Measurements from ENCODE around the gene WFIKKN1. TPM values are rescaled to one million over a fixed set of nuclear protein-coding genes. Genes with fewer than 3 reads are reported as not detected.

WFIKKN1 gene
- total RNA-seq, 4 donors from 2014 or later, result 2.3 to 13.1 (median 4.2) TPM

DNA sequence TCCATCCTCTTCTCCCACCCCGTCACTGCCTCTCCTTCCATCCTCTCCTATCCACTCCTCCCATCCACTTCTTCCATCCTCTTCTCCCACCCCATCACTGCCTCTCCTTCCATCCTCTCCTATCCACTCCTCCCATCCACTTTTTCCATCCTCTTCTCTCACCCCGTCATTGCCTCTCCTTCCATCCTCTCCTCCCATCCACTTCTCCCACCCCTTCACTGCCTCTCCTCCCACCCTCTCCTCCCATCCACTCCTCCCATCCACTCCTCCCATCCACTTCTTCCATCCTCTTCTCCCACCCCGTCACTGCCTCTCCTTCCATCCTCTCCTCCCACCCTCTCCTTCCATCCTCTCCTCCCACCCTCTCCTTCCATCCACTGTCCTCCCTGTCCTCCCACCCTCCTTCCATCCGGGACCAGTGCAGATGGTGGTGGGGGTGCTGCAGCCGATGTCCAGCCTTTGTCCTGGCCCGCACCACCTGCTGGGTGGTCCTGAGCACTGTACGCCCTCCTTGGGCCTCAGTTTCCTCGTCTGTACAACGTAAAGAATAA is 1.1 kb downstream of the WFIKKN1 start:
- no peaks in the 10 kb centered on the region for H3K36me3 ChIP-seq
- H3K27me3 ChIP-seq, result no peaks in the 10 kb centered on the region
- WGBS, 2 donors (ENCODE audit: low coverage in 1 of 2), result 27 to 58% methylated on average over 2 to 8 of the region's 9 CpGs
- H3K4me3 ChIP-seq, result no peak overlapping the region
- in situ Hi-C loops (cut with MboI; ENCODE audit: low pct_ligation_motif_present in 1 of 4, low pct_unique_long_range_greater_than_20kb in 1 of 4, low sequenced_read_pairs in 3 of 4) (no loop called here), intact Hi-C loops (cut with DNase I; ENCODE audit: low total_unique reads) (loop anchor here (2.0 kb wide), 1 partner anchor 37 kb away; no protein-coding TSS in a partner anchor)
- H3K27ac ChIP-seq, result no peak overlapping the region
- no peak for TF ChIP-seq EP300 (IDR thresholded peaks at IDR 0.05; ENCODE audit: low read depth)
- no peak for TF ChIP-seq CTCF (IDR thresholded peaks at IDR 0.05)
- no peak for TF ChIP-seq POLR2A (IDR thresholded peaks at IDR 0.05)
- no peak for TF ChIP-seq POLR2AphosphoS5 (IDR thresholded peaks at IDR 0.05)
- H3K9me3 ChIP-seq, result no peaks in the 10 kb centered on the region
- H3K4me1 ChIP-seq, result peaks cover 8 to 24% (median 23%) of the 10 kb centered on the region in 4 donors
- DNase-seq, result no peak

- Histone ChIP-seq H3K36me3 (no peaks in the 10 kb centered on the region), H3K4me1 (peaks cover 8 to 31% (median 28%) of the 10 kb centered on the region in 4 donors), H3K4me3 (no peak overlapping the region), H3K9me3 (no peaks in the 10 kb centered on the region), H3K27ac (no peak overlapping the region), H3K27me3 (no peaks in the 10 kb centered on the region)
- intact Hi-C loops (cut with DNase I; ENCODE audit: low total_unique reads), result no loop called here
- DNase-seq, result no peak
- in situ Hi-C loops (cut with MboI; ENCODE audit: low pct_ligation_motif_present in 1 of 4, low pct_unique_long_range_greater_than_20kb in 1 of 4, low sequenced_read_pairs in 3 of 4), result no loop called here
- 95% methylated on average over 59 of the region's 67 CpGs; no CpG with 5 or more reads in 1 of the 2 donors for WGBS, 2 donors (ENCODE audit: low coverage in 1 of 2)
- TF ChIP-seq POLR2A (IDR thresholded peaks at IDR 0.05) (no peak), CTCF (IDR thresholded peaks at IDR 0.05) (no peak)
Observed at GRCh38 chr16:632486-633335, 1.9 kb downstream of the WFIKKN1 start.

DNA sequence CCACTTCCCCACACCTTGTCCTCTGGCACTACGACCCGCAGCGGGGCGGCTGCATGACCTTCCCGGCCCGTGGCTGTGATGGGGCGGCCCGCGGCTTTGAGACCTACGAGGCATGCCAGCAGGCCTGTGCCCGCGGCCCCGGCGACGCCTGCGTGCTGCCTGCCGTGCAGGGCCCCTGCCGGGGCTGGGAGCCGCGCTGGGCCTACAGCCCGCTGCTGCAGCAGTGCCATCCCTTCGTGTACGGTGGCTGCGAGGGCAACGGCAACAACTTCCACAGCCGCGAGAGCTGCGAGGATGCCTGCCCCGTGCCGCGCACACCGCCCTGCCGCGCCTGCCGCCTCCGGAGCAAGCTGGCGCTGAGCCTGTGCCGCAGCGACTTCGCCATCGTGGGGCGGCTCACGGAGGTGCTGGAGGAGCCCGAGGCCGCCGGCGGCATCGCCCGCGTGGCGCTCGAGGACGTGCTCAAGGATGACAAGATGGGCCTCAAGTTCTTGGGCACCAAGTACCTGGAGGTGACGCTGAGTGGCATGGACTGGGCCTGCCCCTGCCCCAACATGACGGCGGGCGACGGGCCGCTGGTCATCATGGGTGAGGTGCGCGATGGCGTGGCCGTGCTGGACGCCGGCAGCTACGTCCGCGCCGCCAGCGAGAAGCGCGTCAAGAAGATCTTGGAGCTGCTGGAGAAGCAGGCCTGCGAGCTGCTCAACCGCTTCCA is 2.7 kb downstream of the WFIKKN1 start:
- Histone ChIP-seq H3K9me3 (no peaks in the 10 kb centered on the region), H3K36me3 (no peaks in the 10 kb centered on the region), H3K4me1 (peaks cover 11 to 33% (median 28%) of the 10 kb centered on the region in 4 donors), H3K27ac (no peak overlapping the region), H3K4me3 (no peak overlapping the region), H3K27me3 (no peaks in the 10 kb centered on the region)
- DNase-seq, result no peak
- in situ Hi-C loops (cut with MboI; ENCODE audit: low pct_ligation_motif_present in 1 of 4, low pct_unique_long_range_greater_than_20kb in 1 of 4, low sequenced_read_pairs in 3 of 4), result no loop called here
- intact Hi-C loops (cut with DNase I; ENCODE audit: low total_unique reads), result no loop called here
- TF ChIP-seq EP300 (IDR thresholded peaks at IDR 0.05; ENCODE audit: low read depth), result no peak
- no peak for TF ChIP-seq POLR2AphosphoS5 (IDR thresholded peaks at IDR 0.05)
- no peak for TF ChIP-seq CTCF (IDR thresholded peaks at IDR 0.05)
- no peak for TF ChIP-seq POLR2A (IDR thresholded peaks at IDR 0.05)
- 98 to 100% methylated on average over 2 to 64 of the region's 74 CpGs for WGBS, 2 donors (ENCODE audit: low coverage in 1 of 2)

DNA sequence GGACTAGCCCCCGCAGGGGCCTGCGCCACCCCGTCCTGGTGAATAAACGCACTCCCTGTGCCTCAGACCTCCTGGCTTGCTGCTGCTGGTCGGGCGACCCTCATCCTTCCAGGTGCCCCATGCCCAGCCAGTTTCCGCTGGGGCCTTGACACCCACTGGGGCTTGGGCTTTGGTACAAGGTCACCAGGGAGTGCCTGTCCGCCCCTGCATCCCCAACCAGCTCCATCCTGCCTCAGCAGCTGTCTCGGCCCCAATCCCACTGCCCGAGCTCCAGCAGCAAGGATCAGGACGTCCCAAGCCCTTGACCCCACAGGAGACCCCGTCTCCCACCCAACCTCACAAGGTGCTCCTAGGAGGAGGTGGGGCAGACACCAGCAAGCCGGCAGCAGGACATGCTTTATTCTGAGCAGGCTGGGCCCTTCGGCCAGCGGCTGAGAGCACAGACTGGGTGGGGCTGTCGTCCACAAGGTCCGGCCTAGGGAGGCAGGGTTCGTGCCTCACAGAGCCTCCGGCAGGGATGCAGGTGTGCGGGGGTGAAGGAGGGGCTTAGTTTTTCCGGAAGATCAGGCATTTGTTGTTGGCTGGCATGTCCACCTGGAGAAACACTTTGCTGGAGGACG is 3.4 kb downstream of the WFIKKN1 start:
- DNase-seq, result no peak
- Histone ChIP-seq H3K4me3 (no peak overlapping the region), H3K27ac (no peak overlapping the region), H3K9me3 (no peaks in the 10 kb centered on the region), H3K27me3 (no peaks in the 10 kb centered on the region), H3K4me1 (peaks cover 11 to 33% (median 28%) of the 10 kb centered on the region in 4 donors), H3K36me3 (no peaks in the 10 kb centered on the region)
- WGBS, 2 donors (ENCODE audit: low coverage in 1 of 2), result 89% methylated on average over 22 of the region's 22 CpGs; no CpG with 5 or more reads in 1 of the 2 donors
- in situ Hi-C loops (cut with MboI; ENCODE audit: low pct_ligation_motif_present in 1 of 4, low pct_unique_long_range_greater_than_20kb in 1 of 4, low sequenced_read_pairs in 3 of 4) (no loop called here), intact Hi-C loops (cut with DNase I; ENCODE audit: low total_unique reads) (no loop called here)
- no peak for TF ChIP-seq POLR2A (IDR thresholded peaks at IDR 0.05)
- no peak for TF ChIP-seq EP300 (IDR thresholded peaks at IDR 0.05; ENCODE audit: low read depth)
- no peak for TF ChIP-seq CTCF (IDR thresholded peaks at IDR 0.05)
- TF ChIP-seq POLR2AphosphoS5 (IDR thresholded peaks at IDR 0.05), result no peak
